Upper lobe of right lung (tissue), 1 donor: ENCODE measurements around the gene USP9Y. TPM values are rescaled to one million over a fixed set of nuclear protein-coding genes. Genes with fewer than 3 reads are reported as not detected.

Experiments
- ATAC-seq: fragments of 200-7000 bp; cut with Tn5 transposase; one replicate; pipeline ENCODE4 v1.9.1; 2020; ENCODE audit warnings: mild to moderate bottlenecking, moderate library complexity
- DNase-seq: peaks from one replicate; pipeline ENCODE4 v3.0.0-alpha.2; 2020
- H3K27ac ChIP-seq: fragments of 200-600 bp; one replicate; pipeline ENCODE4 v1.8.0; 2022
- H3K27me3 ChIP-seq: fragments of 200-600 bp; one replicate; pipeline ENCODE4 v1.8.0; 2022; ENCODE audit warnings: mild to moderate bottlenecking
- H3K36me3 ChIP-seq: fragments of 200-600 bp; one replicate; pipeline ENCODE4 v1.8.0; 2022
- H3K4me1 ChIP-seq: fragments of 200-600 bp; one replicate; pipeline ENCODE4 v1.8.0; 2022
- H3K4me3 ChIP-seq: fragments of 200-600 bp; one replicate; pipeline ENCODE4 v1.8.0; 2022; ENCODE audit warnings: mild to moderate bottlenecking
- H3K9me3 ChIP-seq: fragments of 200-600 bp; one replicate; pipeline ENCODE4 v1.8.0; 2022
- CTCF ChIP-seq: fragments of 200-600 bp; IDR thresholded peaks from one replicate; pipeline ENCODE4 v1.8.0; 2022; ENCODE audit warnings: antibody characterized with exemption
- intact Hi-C: fragments of 100-400 bp; cut with DNase I; formaldehyde crosslinking; loops from one replicate; pipeline ENCODE4 v1.11.0; 2022
- total RNA-seq: library from RNA; stranded (reverse); fragmentation: NEBNext Ultra II Directional; extraction: Animal tissue kit (Norgen Biotek cat#: 25700); gene quantifications from one replicate; pipeline ENCODE4 v1.2.1, GENCODE V29; 2021
- donor health status: DM: no; HTN: yes; CAD: no; lungs with severe emphysema.

The USP9Y gene
- total RNA-seq, 1 donor from 2014 or later = 19.9 TPM

GRCh38 chrY:12793999-12794398, 93.0 kb downstream of the USP9Y start:
- no peak for TF ChIP-seq CTCF
- no peak for ATAC-seq
- Histone ChIP-seq H3K27me3 (no peaks in the 10 kb centered on the region), H3K4me1 (no peaks in the 10 kb centered on the region), H3K36me3 (peaks cover 15% of the 10 kb centered on the region), H3K4me3 (no peak overlapping the region), H3K27ac (no peak overlapping the region), H3K9me3 (no peaks in the 10 kb centered on the region)
- no peak for DNase-seq
- intact Hi-C loops = no loop called here

- no peak for DNase-seq
- Histone ChIP-seq H3K9me3 (no peaks in the 10 kb centered on the region), H3K27ac (no peak overlapping the region), H3K27me3 (no peaks in the 10 kb centered on the region), H3K36me3 (peaks cover 16% of the 10 kb centered on the region), H3K4me3 (no peak overlapping the region), H3K4me1 (no peaks in the 10 kb centered on the region)
- TF ChIP-seq CTCF = no peak
- no peak for ATAC-seq
- intact Hi-C loops = no loop called here
Observed at GRCh38 chrY:12808046-12808445, 107.0 kb downstream of the USP9Y start.

GRCh38 chrY:12809034-12809433, 108.0 kb downstream of the USP9Y start:
- ATAC-seq (no peak), DNase-seq (no peak)
- H3K27me3 ChIP-seq = no peaks in the 10 kb centered on the region
- TF ChIP-seq CTCF = peak; percentile 29
- H3K4me1 ChIP-seq = no peaks in the 10 kb centered on the region
- no peak overlapping the region for H3K4me3 ChIP-seq
- peaks cover 24% of the 10 kb centered on the region for H3K36me3 ChIP-seq
- H3K27ac ChIP-seq = no peak overlapping the region
- no peaks in the 10 kb centered on the region for H3K9me3 ChIP-seq
- intact Hi-C loops = no loop called here

GRCh38 chrY:12823408-12823807, 122.4 kb downstream of the USP9Y start:
- H3K27me3 ChIP-seq = no peaks in the 10 kb centered on the region
- H3K4me1 ChIP-seq = no peaks in the 10 kb centered on the region
- H3K9me3 ChIP-seq = no peaks in the 10 kb centered on the region
- TF ChIP-seq CTCF = no peak
- ATAC-seq (no peak), DNase-seq (no peak)
- no peak overlapping the region for H3K27ac ChIP-seq
- intact Hi-C loops = no loop called here
- H3K4me3 ChIP-seq = no peak overlapping the region
- peaks cover 5% of the 10 kb centered on the region for H3K36me3 ChIP-seq

- intact Hi-C loops = no loop called here
- no peak overlapping the region for H3K27ac ChIP-seq
- no peaks in the 10 kb centered on the region for H3K27me3 ChIP-seq
- H3K4me3 ChIP-seq = no peak overlapping the region
- TF ChIP-seq CTCF = no peak
- no peaks in the 10 kb centered on the region for H3K9me3 ChIP-seq
- no peak for DNase-seq
- no peak for ATAC-seq
- no peaks in the 10 kb centered on the region for H3K36me3 ChIP-seq
- H3K4me1 ChIP-seq = no peaks in the 10 kb centered on the region
Observed at GRCh38 chrY:12826791-12827190, 125.8 kb downstream of the USP9Y start.

GRCh38 chrY:12833284-12833683, 132.3 kb downstream of the USP9Y start:
- Histone ChIP-seq H3K4me3 (no peak overlapping the region), H3K27me3 (no peaks in the 10 kb centered on the region), H3K9me3 (no peaks in the 10 kb centered on the region), H3K4me1 (no peaks in the 10 kb centered on the region), H3K27ac (no peak overlapping the region), H3K36me3 (peaks cover 7% of the 10 kb centered on the region)
- TF ChIP-seq CTCF = no peak
- intact Hi-C loops = no loop called here
- DNase-seq = no peak
- ATAC-seq = no peak
